K562 (cell line): ENCODE results near the gene PEX5L. TPM values are rescaled to one million over a fixed set of nuclear protein-coding genes. Genes with fewer than 3 reads are reported as not detected.

Source experiments
- ATAC-seq: fragments of 200-7000 bp; cut with Tn5 transposase; 3 replicates; pipeline ENCODE4 v1.9.1; 2020; ENCODE audit warnings: moderate library complexity
- BruUV-seq: library from RNA; stranded (reverse); fragments of 400-500 nt; replicated peaks from 2 replicates; lab custom pipeline; 2021; lab: Mats Ljungman, UMichigan
- CTCF ChIA-PET: fragments of 300-600 bp; formaldehyde crosslinking; extraction: SDS; loops from one replicate; lab custom pipeline; 2021; ENCODE audit warnings: low intra/inter-chr PET ratio; lab: Yijun Ruan, JAX
- POLR2A ChIA-PET: fragments of 300-600, 350-650 bp; sonication (Branson Sonifier 250); formaldehyde crosslinking; extraction: SDS; loops from one replicate; lab custom pipeline; 2021; ENCODE audit warnings: antibody characterized with exemption, inconsistent platforms; lab: Yijun Ruan, JAX
- DNase-seq, 4 experiments: peaks; one replicate each; pipeline versions ENCODE4 v3.0.0 to v3.0.0-alpha.2; 2011 to 2018; ENCODE audit warnings: low spot score in 3 of 4, mixed read lengths in 3 of 4; ENCODE audit errors: extremely low read depth in 1 of 4
- FAIRE-seq: peaks from 2 replicates; lab custom pipeline; 2011; peaks lifted over from hg19 to GRCh38; lab: Jason Lieb, UNC
- H2AFZ ChIP-seq: 2 replicates; pipeline ENCODE4 v1.6.0; 2011; ENCODE audit warnings: low read depth, low read length, control low read depth, inconsistent platforms
- H3K27ac ChIP-seq: fragments of 200-600 bp; 3 replicates; pipeline ENCODE4 v1.8.0; 2011; ENCODE audit warnings: low read depth, mild to moderate bottlenecking, control low read depth, inconsistent platforms, low read length, moderate library complexity, mixed read lengths; ENCODE audit errors: extremely low read depth
- H3K27me3 ChIP-seq, 2 experiments: fragments of 300-600 bp in 1 of 2; 2 replicates in 1 of 2; 3 replicates in 1 of 2; pipeline versions ENCODE4 v1.6.0 to v1.8.0; 2011; ENCODE audit warnings: inconsistent platforms in 2 of 2, low read length in 2 of 2, mild to moderate bottlenecking in 1 of 2, mixed read lengths in 1 of 2, moderate library complexity in 1 of 2; ENCODE audit not compliant: control insufficient read depth in 2 of 2, insufficient read depth in 2 of 2
- H3K36me3 ChIP-seq: fragments of 300-600 bp; 3 replicates; pipeline ENCODE4 v1.8.0; 2011; ENCODE audit warnings: mild to moderate bottlenecking, low read length, inconsistent platforms; ENCODE audit not compliant: control insufficient read depth, insufficient read depth
- H3K4me1 ChIP-seq, 2 experiments: fragments of 200-600 bp in 1 of 2; replicated peaks in 1 of 2; 2 replicates in 1 of 2; 3 replicates in 1 of 2; pipeline versions ENCODE4 v1.5.1 to v1.8.0; 2011; ENCODE audit warnings: inconsistent platforms in 2 of 2, low read length in 2 of 2, mild to moderate bottlenecking in 1 of 2, mixed read lengths in 1 of 2, moderate library complexity in 1 of 2; ENCODE audit not compliant: control insufficient read depth in 2 of 2, insufficient read depth in 2 of 2
- H3K4me2 ChIP-seq: 2 replicates; pipeline ENCODE4 v1.6.1; 2011; ENCODE audit warnings: low read length, control low read depth, inconsistent platforms, mixed read lengths; ENCODE audit not compliant: insufficient read depth
- H3K4me3 ChIP-seq: fragments of 200-600 bp; sonication (generic), shearing (Covaris generic); 2 replicates; pipeline ENCODE4 v1.5.1; 2016; ENCODE audit warnings: control low read depth, inconsistent platforms
- H3K79me2 ChIP-seq: fragments of 200-600 bp; 3 replicates; pipeline ENCODE4 v1.8.0; 2011; ENCODE audit warnings: low read length, inconsistent platforms; ENCODE audit not compliant: control insufficient read depth, insufficient read depth
- H3K9ac ChIP-seq, 2 experiments: 2 replicates each; pipeline versions ENCODE4 v1.6.0 to v1.6.1; 2011; ENCODE audit warnings: low read depth in 2 of 2, low read length in 2 of 2, control low read depth in 1 of 2, inconsistent platforms in 1 of 2, mild to moderate bottlenecking in 1 of 2, mixed read lengths in 1 of 2; ENCODE audit not compliant: insufficient read depth in 1 of 2
- H3K9me1 ChIP-seq: one replicate; pipeline ENCODE4 v1.6.0; 2011; ENCODE audit warnings: inconsistent platforms, mild to moderate bottlenecking, low read length, moderate library complexity; ENCODE audit not compliant: control insufficient read depth, insufficient read depth
- H3K9me3 ChIP-seq: replicated peaks from 2 replicates; pipeline ENCODE4 v1.5.1; 2011; ENCODE audit warnings: low read depth, low read length, inconsistent platforms; ENCODE audit not compliant: control insufficient read depth, insufficient read depth
- H4K20me1 ChIP-seq: replicated peaks from 2 replicates; pipeline ENCODE4 v1.6.1; 2011; ENCODE audit warnings: low read length, inconsistent platforms, mixed read lengths; ENCODE audit not compliant: control insufficient read depth, insufficient read depth
- ATF3 ChIP-seq, 2 experiments: fragments of 450-650 bp in 1 of 2; sonication (generic) in 1 of 2; formaldehyde crosslinking in 1 of 2; IDR thresholded peaks in 1 of 2; conservative IDR thresholded peaks in 1 of 2; 2 replicates each; pipeline versions ENCODE4 v1.6.1 to v1.8.1; 2016 to 2023; ENCODE audit warnings: mild to moderate bottlenecking in 2 of 2, moderate library complexity in 2 of 2, inconsistent platforms in 1 of 2, missing genetic modification reagents in 1 of 2
- CAMTA2 ChIP-seq: fragments of 250-450 bp; sonication (Bioruptor Pico); conservative IDR thresholded peaks from 2 replicates; pipeline ENCODE4 v1.5.1; 2022
- CBFA2T2 ChIP-seq: fragments of 450-650 bp; conservative IDR thresholded peaks from 2 replicates; pipeline ENCODE4 v1.6.1; 2017; ENCODE audit warnings: mild to moderate bottlenecking
- CEBPB ChIP-seq: fragments of 450-650 bp; IDR thresholded peaks from 2 replicates; pipeline ENCODE4 v1.6.1; 2016; ENCODE audit warnings: missing genetic modification characterization, missing compliant biosample characterization
- CEBPG ChIP-seq, 3 experiments: fragments of 200-800 bp in 1 of 3; sonication (Bioruptor generic) in 1 of 3; sonication (generic) in 1 of 3; formaldehyde crosslinking in 1 of 3; IDR thresholded peaks in 2 of 3; conservative IDR thresholded peaks in 1 of 3; 2 replicates each; pipeline versions ENCODE4 v1.6.1 to v1.8.0; 2016 to 2022; ENCODE audit warnings: missing compliant biosample characterization in 2 of 3, missing genetic modification characterization in 2 of 3, mild to moderate bottlenecking in 1 of 3, missing genetic modification reagents in 1 of 3
- EGR1 ChIP-seq: fragments of 450-650 bp; conservative IDR thresholded peaks from 2 replicates; pipeline ENCODE4 v1.6.1; 2017; ENCODE audit warnings: mild to moderate bottlenecking
- FUS ChIP-seq: fragments of 200-400 bp; formaldehyde crosslinking; optimal IDR thresholded peaks from 2 replicates; pipeline ENCODE3; 2017; ENCODE audit warnings: low read depth, low read length
- ILF3 ChIP-seq: fragments of 450-650 bp; IDR thresholded peaks from 2 replicates; pipeline ENCODE4 v1.6.1; 2018; ENCODE audit warnings: antibody characterized with exemption, mild to moderate bottlenecking, moderate library complexity, borderline replicate concordance
- MNT ChIP-seq, 2 experiments: fragments of 450-650 bp; conservative IDR thresholded peaks; 2 replicates each; pipeline ENCODE4 v1.6.1; 2017; ENCODE audit warnings: mild to moderate bottlenecking in 2 of 2, moderate library complexity in 2 of 2
- RBM17 ChIP-seq: fragments of 200-400 bp; formaldehyde crosslinking; IDR thresholded peaks from 2 replicates; pipeline ENCODE4 v1.6.1; 2017; ENCODE audit warnings: low read depth, mild to moderate bottlenecking, low read length, borderline replicate concordance
- RFX1 ChIP-seq: fragments of 450-650 bp; IDR thresholded peaks from 2 replicates; pipeline ENCODE4 v1.6.1; 2016; ENCODE audit warnings: mild to moderate bottlenecking, moderate library complexity
- SMARCE1 ChIP-seq: fragments of 450-650 bp; IDR thresholded peaks from 2 replicates; pipeline ENCODE4 v1.7.1; 2016; ENCODE audit warnings: mild to moderate bottlenecking
- SNAPC5 ChIP-seq: fragments of 250-450 bp; sonication (Bioruptor Pico); IDR thresholded peaks from 2 replicates; pipeline ENCODE4 v1.8.0; 2021; ENCODE audit warnings: moderate library complexity, mild to moderate bottlenecking, inconsistent platforms
- TOE1 ChIP-seq, 2 experiments: fragments of 450-650 bp in 1 of 2; sonication (generic) in 1 of 2; formaldehyde crosslinking in 1 of 2; IDR thresholded peaks; 2 replicates each; pipeline versions ENCODE4 v1.7.1 to v1.8.0; 2016 to 2022; ENCODE audit warnings: borderline replicate concordance in 2 of 2, mild to moderate bottlenecking in 2 of 2, antibody characterized with exemption in 1 of 2, inconsistent platforms in 1 of 2, low read depth in 1 of 2, missing genetic modification reagents in 1 of 2, moderate library complexity in 1 of 2
- ZBTB34 ChIP-seq: fragments of 250-450 bp; sonication (Bioruptor Pico); IDR thresholded peaks from 2 replicates; pipeline ENCODE4 v1.8.0; 2021; ENCODE audit warnings: mild to moderate bottlenecking, moderate library complexity
- ZNF707 ChIP-seq: fragments of 250-450 bp; sonication (Bioruptor Pico); conservative IDR thresholded peaks from 2 replicates; pipeline ENCODE4 v1.8.0; 2022; ENCODE audit warnings: inconsistent platforms, mild to moderate bottlenecking, moderate library complexity
- ZNF79 ChIP-seq: fragments of 250-450 bp; sonication (Bioruptor Pico); IDR thresholded peaks from 2 replicates; pipeline ENCODE4 v1.4.0; 2020; ENCODE audit warnings: low read depth, mild to moderate bottlenecking, moderate library complexity
- WGBS: fragments of 100-300 bp; shearing (Covaris generic); methylation state at CpG from one replicate; pipeline ENCODE4 v1.1.6; 2016; ENCODE audit warnings: low coverage, mixed read lengths; ENCODE audit not compliant: insufficient coverage; ENCODE audit errors: missing lambda C conversion rate; 5-methylcytosine and 5-hydroxymethylcytosine counted together
- in situ Hi-C: fragments of 300-500 bp; cut with MboI; formaldehyde crosslinking; loops from 4 replicates; pipeline ENCODE4 v1.15.0; 2018; ENCODE audit warnings: inconsistent platforms, mixed read lengths
- intact Hi-C: fragments of 100-400 bp; cut with micrococcal nuclease; formaldehyde crosslinking; loops from 2 replicates; pipeline ENCODE4 v1.14.2; 2022
- polyA plus RNA-seq, 8 experiments: library from polyadenylated mRNA; depleted of rRNA in 4 of 8; stranded (reverse) in 5 of 8; unstranded in 3 of 8; fragments of >200 nt; fragmentation: Nextera tagmentation in 2 of 8; fragmentation: Illumina TruSeq in 1 of 8; extraction: Ambion mirVana in 2 of 8; extraction: Trizol in 1 of 8; gene quantifications; 2 replicates each; pipeline versions ENCODE4 v1.2.1 to v1.2.3, GENCODE V29; 2011 to 2014; ENCODE audit warnings: inconsistent platforms in 1 of 8, missing spikeins in 1 of 8
- total RNA-seq, 7 experiments: library from RNA; depleted of rRNA in 6 of 7; stranded (reverse); fragments of >200 nt in 6 of 7; fragmentation: Illumina TruSeq in 2 of 7; extraction: Trizol in 2 of 7; gene quantifications; 2 replicates each; pipeline versions ENCODE4 v1.2.1 to v1.2.3, GENCODE V29; 2011 to 2021; ENCODE audit warnings: low replicate concordance in 1 of 7

The PEX5L gene
- total and polyA plus RNA-seq, 9 of the 15 experiments (the other 6 are each of a cell fraction or from before 2014, with no cell fraction given): not detected

- no peak for TF ChIP-seq SNAPC5
Measured at GRCh38 chr3:179765396-179765795, 271.3 kb downstream of the PEX5L start (continued).

- Histone ChIP-seq H3K4me3 (no peak overlapping the region), H2AFZ (no peak overlapping the region), H3K4me1 (no peaks in the 10 kb centered on the region), H3K27ac (no peak overlapping the region), H3K9ac (no peak overlapping the region), H3K9me3 (no peaks in the 10 kb centered on the region), H4K20me1 (no peaks in the 10 kb centered on the region), H3K4me2 (no peak overlapping the region), H3K27me3 (no peaks in the 10 kb centered on the region; a peak in 1 of 5 replicates), H3K79me2 (no peaks in the 10 kb centered on the region), H3K9me1 (no peaks in the 10 kb centered on the region), H3K36me3 (no peaks in the 10 kb centered on the region)
- DNase-seq (peak in 1 of 4 experiments; percentile 25), FAIRE-seq (peak; percentile 6), ATAC-seq (peak; percentile 46; the same call in 1 of the 3 replicates)
- WGBS: 7% methylated on average over 8 of the region's 8 CpGs
- BruUV-seq: no TSS peak
- in situ Hi-C loops (no loop called here), intact Hi-C loops (no loop called here)
- CTCF ChIA-PET: no interaction called here
- POLR2A ChIA-PET: no interaction called here
- TF ChIP-seq ILF3 (no peak), ZBTB34 (CRISPR knock-in tag) (no peak), CAMTA2 (CRISPR knock-in tag) (no peak), EGR1 (no peak), SMARCE1 (no peak), MNT (conservative IDR thresholded peaks at IDR 0.05) (no peak), RFX1 (no peak), ATF3 (IDR thresholded peaks at IDR 0.05) (peak; percentile 87), ATF3 (CRISPR knock-in tag; conservative IDR thresholded peaks at IDR 0.05) (no peak), ZNF707 (CRISPR knock-in tag) (no peak), ZNF79 (CRISPR knock-in tag) (no peak), RBM17 (no peak), CEBPG (CRISPR knock-in tag; IDR thresholded peaks at IDR 0.05) (0 out of 2 replicates have a peak, but pooled peaks have one; percentile 17), CEBPG (tag; conservative IDR thresholded peaks at IDR 0.05 in 1 of 2, IDR thresholded peaks at IDR 0.05 in 1 of 2) (peak in 1 of 2 experiments; percentile 32; a peak in 1 of 4 replicates), FUS (no peak), CBFA2T2 (no peak), CEBPB (tag) (no peak), TOE1 (IDR thresholded peaks at IDR 0.05; ENCODE audit: borderline replicate concordance) (no peak), TOE1 (CRISPR knock-in tag; IDR thresholded peaks at IDR 0.05; ENCODE audit: borderline replicate concordance, low read depth) (no peak)
Measured at GRCh38 chr3:179760944-179761343, 275.8 kb downstream of the PEX5L start.
